ENCODE results near the gene SLC48A1. TPM values are rescaled to one million over a fixed set of nuclear protein-coding genes. Genes with fewer than 3 reads are reported as not detected.

The SLC48A1 gene
- total RNA-seq, 1 experiment from 2014 or later = 20.0 TPM

GRCh38 chr12:47819896-47820630 is 47.0 kb downstream of the SLC48A1 start, which contains the start of gene HDAC7:
Gene HDAC7 (minus strand): TSS chr12:47819903. CDS start chr12:47819785, 118 bp downstream.
- H3K27ac ChIP-seq (ENCODE audit: low read depth, low read length) = peak within 1 kb of the TSS; percentile 98
- H2AFZ ChIP-seq (ENCODE audit: low read depth, low read length, poor library complexity, severe bottlenecking) = no peak within 1 kb of the TSS
- CTCF ChIA-PET = interaction anchor here (0.7 to 1.2 kb wide), 4 partner anchors 8 to 85 kb away, joined by 4 to 5 read pairs (median 4); partner anchors contain the start of gene VDR
- peak within 1 kb of the TSS; percentile 100 for H3K4me2 ChIP-seq (ENCODE audit: low read length)
- POLR2A ChIA-PET = interaction anchor here (1.2 to 1.8 kb wide), 3 partner anchors 9 to 16 kb away, joined by 9 to 16 read pairs (median 10); no protein-coding TSS in a partner anchor
- no TSS peak for BruUV-seq (replicated peaks)
- RAD21 ChIA-PET (ENCODE audit: low non-redundant PET in 1 of 2, low total read pairs in 2 of 2, uncharacterized antibody in 2 of 2, unreplicated experiment in 2 of 2) = interaction anchor here in 1 of 2 experiments (0.9 to 1.3 kb wide), 3 partner anchors 9 to 19 kb away, joined by 3 to 4 read pairs (median 3); no protein-coding TSS in a partner anchor
- H3K9me2 ChIP-seq (ENCODE audit: insufficient read depth) = no peaks in the 10 kb centered on the region
- no peaks in the 10 kb centered on the region for H3K27me3 ChIP-seq (ENCODE audit: insufficient read depth, low read length)
- peaks cover 38 to 74% of the 10 kb centered on the region in 2 experiments for H3K4me1 ChIP-seq (ENCODE audit: control insufficient read depth in 1 of 2, insufficient read depth in 2 of 2, low read length in 2 of 2)
- no peaks in the 10 kb centered on the region for H3K36me3 ChIP-seq (ENCODE audit: control insufficient read depth in 1 of 2, insufficient read depth in 2 of 2, low read length in 2 of 2)
- peak; percentile 63 for TF ChIP-seq POLR2AphosphoS5 (IDR thresholded peaks at IDR 0.05; ENCODE audit: low read depth, low read length)
- peak; percentile 13 for TF ChIP-seq ZFX (IDR thresholded peaks at IDR 0.05)
- no peak for TF ChIP-seq TCF7L2 (IDR thresholded peaks at IDR 0.05; ENCODE audit: borderline replicate concordance, extremely low read depth, insufficient read depth, insufficient read length)
- TF ChIP-seq POLR2A (IDR thresholded peaks at IDR 0.05; ENCODE audit: borderline replicate concordance, extremely low read depth, insufficient read depth, insufficient read length) = peak; percentile 68
- TF ChIP-seq REST (IDR thresholded peaks at IDR 0.05; ENCODE audit: low read depth) = no peak
- no peaks in the 10 kb centered on the region for H3K9me3 ChIP-seq (ENCODE audit: control insufficient read depth in 1 of 2, insufficient read depth in 1 of 2, low read depth in 1 of 2, low read length in 2 of 2)
- peak within 1 kb of the TSS; percentile 70 to 86 for H3K4me3 ChIP-seq (replicated peaks in 1 of 2; ENCODE audit: low read depth in 1 of 2, low read length in 2 of 2)
- H4K20me1 ChIP-seq (ENCODE audit: insufficient read depth) = no peaks in the 10 kb centered on the region
- DNase-seq (ENCODE audit: low read depth, low spot score) (peak; percentile 24), ATAC-seq (peak; percentile 69)
- peaks cover 46% of the 10 kb centered on the region for H3K79me2 ChIP-seq (ENCODE audit: insufficient read depth, low read length)
- intact Hi-C loops (cut with micrococcal nuclease) = no loop called here
- peak within 1 kb of the TSS; percentile 97 for H3K9ac ChIP-seq (ENCODE audit: low read length)
